DMS53 treated with DMSO at 0.1 percent for 48 hours (cell line): Measurements from ENCODE around the gene SPATA9.
"Not testable (repeated sequence)": the region's sequence is repeated elsewhere in the genome, so short reads cannot be mapped to it uniquely, and the experiment has no call there.

Source experiments
- DNase-seq: peaks from one replicate; lab custom pipeline; 2025; ENCODE audit not compliant: unreplicated experiment; lab: John Stamatoyannopoulos, UW

The SPATA9 gene

DNA sequence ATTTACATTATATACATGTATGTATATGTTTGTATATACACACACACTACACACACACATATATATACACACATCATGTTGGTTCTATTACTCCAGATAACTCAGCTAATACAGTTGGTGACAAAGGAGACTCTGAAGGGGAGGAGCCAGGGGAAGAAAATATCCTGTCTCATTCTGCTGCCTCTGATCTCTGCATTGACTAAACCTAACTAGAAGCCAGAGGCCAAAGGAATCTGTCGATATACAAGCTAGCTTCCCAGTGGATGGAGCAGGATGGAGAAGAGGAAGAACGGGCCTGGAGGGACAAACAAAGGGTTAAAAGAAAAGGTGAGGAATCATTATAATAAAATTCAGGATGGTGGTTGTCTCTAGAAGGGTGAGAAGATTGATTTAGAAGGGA lies 34.6 kb upstream of the SPATA9 start:
- no peak for DNase-seq

DNA sequence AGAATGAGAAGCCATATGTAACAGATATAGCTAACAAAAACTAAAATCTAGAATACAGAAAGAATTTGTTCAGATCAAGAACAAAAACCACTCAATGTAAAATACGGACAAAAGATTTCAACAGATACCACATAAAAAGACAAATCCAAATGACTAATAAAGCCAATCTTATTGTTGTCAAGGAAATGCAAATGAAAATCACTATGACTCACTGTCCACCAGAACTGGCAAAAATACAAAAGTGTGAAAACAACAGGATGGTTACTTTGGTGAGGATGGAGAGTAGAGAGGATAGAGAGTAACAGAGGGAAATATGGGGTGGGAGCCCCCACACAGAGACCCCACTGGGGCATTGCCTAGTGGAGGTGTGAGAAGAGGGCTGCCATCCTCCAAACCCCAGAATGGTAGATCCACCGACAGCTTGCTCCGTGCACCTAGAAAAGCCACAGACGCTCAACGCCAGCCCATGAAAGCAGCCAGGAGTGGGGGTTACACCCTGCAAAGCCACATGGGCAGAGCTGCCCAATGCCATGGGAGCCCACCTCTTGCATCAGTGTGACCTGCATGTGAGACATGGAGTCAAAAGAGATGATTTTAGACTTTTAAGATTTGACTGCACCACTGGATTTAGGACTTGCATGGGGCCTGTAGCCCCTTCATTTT lies 33.1 kb upstream of the SPATA9 start:
- peak; percentile 10 for DNase-seq

GRCh38 chr5:95713960-95714710 lies 31.3 kb upstream of the SPATA9 start:
- DNase-seq = no peak

DNA sequence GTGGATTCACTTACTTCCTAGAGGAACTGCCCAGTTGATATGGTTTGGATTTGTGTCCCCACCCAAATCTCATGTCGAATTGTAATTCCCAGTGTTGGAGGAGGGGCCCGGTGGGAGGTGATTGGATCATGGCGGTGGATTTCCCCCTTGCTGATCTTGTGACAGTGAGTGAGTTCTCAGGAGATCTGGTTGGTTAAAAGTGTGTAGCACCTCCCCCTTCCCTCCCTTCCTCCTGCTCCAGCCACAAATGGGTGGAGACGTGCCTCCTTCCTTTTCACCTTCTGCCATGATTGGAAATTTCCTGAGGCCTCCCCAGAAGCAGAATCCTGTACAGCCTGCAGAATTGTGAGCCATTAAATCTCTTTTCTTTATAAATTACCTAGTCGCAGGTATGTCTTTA lies 30.5 kb upstream of the SPATA9 start:
- DNase-seq = not testable (repeated sequence)

GRCh38 chr5:95712347-95712958 lies 29.7 kb upstream of the SPATA9 start:
- peak; percentile 27 for DNase-seq

- DNase-seq = no peak
Observed at GRCh38 chr5:95711501-95712346, 28.9 kb upstream of the SPATA9 start.

DNA sequence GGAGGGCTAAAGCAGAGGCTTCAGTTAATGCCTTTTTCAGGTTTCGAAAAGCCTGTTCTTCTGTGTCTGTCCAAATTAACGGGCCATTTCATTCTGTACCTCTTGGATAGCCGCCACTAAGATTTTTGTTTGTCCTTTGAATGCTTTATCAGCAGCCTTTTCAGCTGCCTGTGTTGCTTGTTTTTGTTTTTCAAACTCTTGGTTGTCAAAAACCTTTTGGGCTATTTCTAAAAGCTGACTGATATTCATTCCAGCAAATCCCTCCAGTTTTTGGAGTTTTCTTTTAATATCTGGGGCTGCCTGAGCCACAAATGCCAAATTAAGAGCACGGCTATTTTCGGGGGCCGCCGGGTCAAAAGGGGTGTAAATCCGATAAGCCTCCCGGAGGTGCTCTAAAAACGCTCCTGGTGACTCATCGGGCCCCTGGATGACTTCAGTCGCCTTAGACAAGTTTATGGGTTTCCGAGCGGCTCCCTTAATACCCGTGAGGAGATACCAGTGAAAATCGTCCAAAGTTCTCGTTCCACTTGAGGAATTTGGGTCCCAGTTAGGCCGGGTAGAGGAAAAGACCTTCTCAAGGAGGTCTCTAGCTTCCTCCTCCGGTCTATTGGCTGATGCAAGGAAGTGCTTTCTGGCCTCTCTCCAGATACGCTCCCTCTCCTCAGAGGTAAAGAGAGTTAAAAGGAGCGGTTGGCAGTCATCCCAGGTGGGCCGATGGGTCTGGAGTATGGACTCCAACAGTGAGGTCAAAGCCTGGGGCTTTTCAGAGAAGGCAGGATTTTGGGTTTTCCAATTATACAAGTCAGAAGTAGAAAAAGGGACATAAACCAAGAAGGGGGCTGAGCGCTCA lies 28.1 kb upstream of the SPATA9 start:
- not testable (repeated sequence) for DNase-seq

- DNase-seq = no peak
Observed at GRCh38 chr5:95709967-95710650, 27.3 kb upstream of the SPATA9 start.

DNA sequence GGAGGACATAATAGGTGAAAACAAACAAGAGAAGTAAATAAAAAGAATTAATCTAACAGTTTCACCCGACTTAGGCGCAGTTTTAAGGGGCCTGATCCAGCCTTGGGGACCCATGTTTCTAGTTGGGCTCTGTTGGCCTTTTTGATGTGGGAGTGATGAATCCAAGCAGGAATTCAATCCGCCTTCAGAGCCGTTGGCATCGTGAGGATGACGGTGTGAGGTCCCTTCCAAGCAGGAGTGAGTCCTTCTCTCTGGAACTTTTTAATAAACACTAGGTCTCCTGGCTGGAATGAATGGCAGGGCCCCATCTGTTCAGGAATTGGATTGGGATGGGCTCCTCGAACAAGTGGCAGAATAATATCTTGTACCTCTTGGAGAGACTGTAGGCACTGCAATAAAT lies 26.1 kb upstream of the SPATA9 start:
- DNase-seq = no peak

- DNase-seq = not testable (repeated sequence)
Observed at GRCh38 chr5:95707534-95708188, 24.9 kb upstream of the SPATA9 start.

- DNase-seq = no peak
Observed at GRCh38 chr5:95707055-95707454, 24.3 kb upstream of the SPATA9 start.

DNA sequence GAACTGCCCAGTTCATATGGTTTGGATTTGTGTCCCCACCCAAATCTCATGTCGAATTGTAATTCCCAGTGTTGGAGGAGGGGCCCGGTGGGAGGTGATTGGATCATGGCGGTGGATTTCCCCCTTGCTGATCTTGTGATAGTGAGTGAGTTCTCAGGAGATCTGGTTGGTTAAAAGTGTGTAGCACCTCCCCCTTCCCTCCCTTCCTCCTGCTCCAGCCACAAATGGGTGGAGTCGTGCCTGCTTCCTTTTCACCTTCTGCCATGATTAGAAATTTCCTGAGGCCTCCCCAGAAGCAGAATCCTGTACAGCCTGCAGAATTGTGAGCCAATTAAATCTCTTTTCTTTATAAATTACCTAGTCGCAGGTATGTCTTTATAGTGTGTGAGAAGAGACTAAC lies 23.4 kb upstream of the SPATA9 start:
- not testable (repeated sequence) for DNase-seq

DNA sequence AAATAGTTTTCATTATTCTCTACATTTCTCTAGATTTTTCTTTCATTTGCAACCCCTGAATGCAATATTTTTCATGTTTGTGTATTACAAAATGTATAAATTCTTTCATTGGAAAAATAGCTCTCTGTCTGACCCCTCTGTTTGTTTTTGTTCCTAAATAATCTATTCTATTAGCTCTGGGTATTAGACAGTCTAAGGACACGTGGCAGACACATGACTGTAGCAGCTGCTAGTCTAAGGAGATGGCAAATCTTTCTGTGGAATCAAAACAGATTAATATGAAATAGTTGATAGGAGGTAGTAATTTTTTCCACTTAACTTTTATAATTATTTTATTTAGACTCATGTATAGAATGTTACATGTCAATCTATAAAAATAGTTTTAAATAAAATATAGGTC lies 21.4 kb upstream of the SPATA9 start:
- no peak for DNase-seq

DNA sequence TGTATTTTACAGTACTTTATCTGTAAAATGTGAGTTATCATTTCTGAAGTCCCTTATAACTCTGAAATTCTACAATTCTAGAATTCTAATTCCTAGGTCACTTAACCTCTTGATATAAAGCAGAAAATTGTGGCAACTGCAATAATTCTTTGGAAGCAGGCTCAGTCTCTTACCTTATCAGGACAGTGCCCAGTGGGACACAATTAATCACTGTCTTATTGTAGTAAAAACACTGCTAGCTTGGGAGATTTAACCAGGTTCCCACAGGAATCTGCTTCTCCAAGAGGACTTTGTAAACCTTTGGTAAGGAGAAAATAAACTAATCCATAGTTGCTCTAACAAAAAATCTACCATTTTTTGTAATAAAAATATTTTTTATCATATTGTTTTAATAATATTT lies 18.3 kb upstream of the SPATA9 start:
- DNase-seq = no peak

DNA sequence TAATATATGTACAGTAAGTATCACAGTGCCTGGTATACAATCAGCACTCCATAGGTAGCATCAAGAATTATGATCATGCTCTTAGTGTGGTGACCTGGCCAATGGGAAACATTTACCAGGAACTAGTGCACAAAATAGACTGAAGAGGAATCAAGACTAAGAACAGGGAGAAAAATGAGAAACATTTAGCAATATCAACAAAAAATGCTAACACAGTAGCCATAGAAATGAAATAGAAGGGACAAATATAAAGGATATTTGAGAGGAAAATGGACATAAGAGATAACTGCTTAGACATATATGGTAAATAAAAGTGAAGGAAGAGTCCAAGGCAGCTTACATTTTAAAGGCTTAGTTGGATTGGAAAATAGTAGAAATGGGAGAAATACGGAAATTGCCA lies 16.5 kb upstream of the SPATA9 start:
- DNase-seq = no peak

- DNase-seq = no peak
Observed at GRCh38 chr5:95697781-95698681, 15.2 kb upstream of the SPATA9 start.

DNA sequence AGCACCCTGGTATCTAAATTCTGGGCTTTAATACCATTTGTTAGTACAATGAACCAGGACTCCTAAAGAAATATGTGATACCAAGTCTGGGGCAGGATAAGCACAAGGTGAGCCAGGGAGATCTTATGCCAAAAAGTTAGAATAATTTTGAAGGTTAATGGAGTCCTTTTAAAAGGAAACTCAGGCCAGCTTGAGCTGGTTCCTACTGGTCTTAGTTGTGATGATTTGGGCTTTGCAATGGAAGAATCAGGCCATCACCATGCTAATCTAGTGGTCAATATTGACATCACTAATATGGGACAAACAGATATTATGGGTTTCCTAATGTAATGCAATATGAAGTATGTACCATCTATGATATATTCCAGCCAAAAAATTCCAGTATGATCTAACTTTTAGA lies 7.5 kb upstream of the SPATA9 start:
- DNase-seq = no peak

DNA sequence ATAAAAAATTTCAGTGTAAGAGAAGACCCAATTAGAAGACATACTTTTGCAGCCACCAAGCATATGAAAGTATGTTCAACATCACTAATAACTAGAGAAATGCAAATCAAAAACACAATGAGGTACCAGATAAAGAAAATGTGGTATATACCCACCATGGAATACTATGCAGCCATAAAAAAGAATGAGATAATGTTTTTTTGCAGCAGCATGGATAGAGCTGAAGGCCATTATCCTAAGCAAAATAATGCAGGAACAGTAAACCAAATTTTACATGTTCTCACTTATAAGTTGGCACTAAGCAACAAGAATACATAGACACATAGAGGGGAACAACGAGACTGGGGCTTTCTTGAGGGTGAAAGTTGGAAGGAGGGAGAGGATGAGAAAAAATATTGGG lies 6.9 kb upstream of the SPATA9 start:
- DNase-seq = no peak
